ENCODE results near the gene CLASP1. TPM values are rescaled to one million over a fixed set of nuclear protein-coding genes. Genes with fewer than 3 reads are reported as not detected.
"Not testable (repeated sequence)": the region's sequence is repeated elsewhere in the genome, so short reads cannot be mapped to it uniquely, and the experiment has no call there.

Gene CLASP1
- total and polyA plus RNA-seq, 8 donors, result 5.7 to 188 (median 20.8) TPM

DNA sequence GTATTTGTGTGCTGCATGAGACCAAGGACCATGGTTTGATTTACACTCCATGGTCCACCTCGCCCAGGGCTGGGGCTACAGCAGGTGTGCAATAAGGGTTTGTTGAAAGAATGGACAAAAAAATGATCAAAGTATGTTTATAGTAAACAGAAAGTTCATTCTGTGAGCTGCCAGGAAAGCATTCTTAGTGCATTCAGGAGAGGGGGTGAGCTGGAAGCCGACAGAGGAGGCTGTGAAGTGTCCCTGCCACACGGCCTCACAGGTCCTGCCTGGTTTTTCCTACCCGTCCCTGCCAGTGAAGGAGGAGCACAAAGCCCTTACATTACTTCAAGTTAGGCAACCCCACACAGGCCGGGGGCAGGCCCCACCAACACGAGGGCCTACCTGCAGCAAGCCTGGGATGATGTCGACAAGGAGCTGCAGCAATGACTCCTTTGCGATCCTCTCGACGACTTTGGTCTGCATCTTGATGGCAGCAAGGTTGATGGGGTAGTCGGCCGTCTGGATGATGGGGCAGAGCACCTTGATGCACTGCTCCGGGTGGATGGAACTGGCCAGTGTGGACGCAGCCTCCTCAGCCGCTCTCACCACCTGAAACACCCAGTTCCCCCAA lies 301.0 kb downstream of the CLASP1 start:
- no peak for TF ChIP-seq EP300 (IDR thresholded peaks at IDR 0.05)
- TF ChIP-seq POLR2A (IDR thresholded peaks at IDR 0.05), result no peak
- TF ChIP-seq, protein P1, sequence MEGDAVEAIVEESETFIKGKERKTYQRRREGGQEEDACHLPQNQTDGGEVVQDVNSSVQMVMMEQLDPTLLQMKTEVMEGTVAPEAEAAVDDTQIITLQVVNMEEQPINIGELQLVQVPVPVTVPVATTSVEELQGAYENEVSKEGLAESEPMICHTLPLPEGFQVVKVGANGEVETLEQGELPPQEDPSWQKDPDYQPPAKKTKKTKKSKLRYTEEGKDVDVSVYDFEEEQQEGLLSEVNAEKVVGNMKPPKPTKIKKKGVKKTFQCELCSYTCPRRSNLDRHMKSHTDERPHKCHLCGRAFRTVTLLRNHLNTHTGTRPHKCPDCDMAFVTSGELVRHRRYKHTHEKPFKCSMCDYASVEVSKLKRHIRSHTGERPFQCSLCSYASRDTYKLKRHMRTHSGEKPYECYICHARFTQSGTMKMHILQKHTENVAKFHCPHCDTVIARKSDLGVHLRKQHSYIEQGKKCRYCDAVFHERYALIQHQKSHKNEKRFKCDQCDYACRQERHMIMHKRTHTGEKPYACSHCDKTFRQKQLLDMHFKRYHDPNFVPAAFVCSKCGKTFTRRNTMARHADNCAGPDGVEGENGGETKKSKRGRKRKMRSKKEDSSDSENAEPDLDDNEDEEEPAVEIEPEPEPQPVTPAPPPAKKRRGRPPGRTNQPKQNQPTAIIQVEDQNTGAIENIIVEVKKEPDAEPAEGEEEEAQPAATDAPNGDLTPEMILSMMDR (IDR thresholded peaks at IDR 0.05), result no peak
- no peak for TF ChIP-seq POLR2AphosphoS5 (IDR thresholded peaks at IDR 0.05)
- Histone ChIP-seq H3K27ac (no peak overlapping the region), H3K9me3 (no peaks in the 10 kb centered on the region), H3K36me3 (peaks cover 72 to 100% (median 100%) of the 10 kb centered on the region in 4 donors), H3K27me3 (no peaks in the 10 kb centered on the region), H3K4me3 (no peak overlapping the region), H3K4me1 (no peaks in the 10 kb centered on the region)
- 89 to 95% (median 91%) methylated on average over 14 to 15 of the region's 15 CpGs for WGBS, 5 donors
- intact Hi-C loops (cut with DNase I; ENCODE audit: low total_unique reads), result no loop called here
- DNase-seq, result no peak

DNA sequence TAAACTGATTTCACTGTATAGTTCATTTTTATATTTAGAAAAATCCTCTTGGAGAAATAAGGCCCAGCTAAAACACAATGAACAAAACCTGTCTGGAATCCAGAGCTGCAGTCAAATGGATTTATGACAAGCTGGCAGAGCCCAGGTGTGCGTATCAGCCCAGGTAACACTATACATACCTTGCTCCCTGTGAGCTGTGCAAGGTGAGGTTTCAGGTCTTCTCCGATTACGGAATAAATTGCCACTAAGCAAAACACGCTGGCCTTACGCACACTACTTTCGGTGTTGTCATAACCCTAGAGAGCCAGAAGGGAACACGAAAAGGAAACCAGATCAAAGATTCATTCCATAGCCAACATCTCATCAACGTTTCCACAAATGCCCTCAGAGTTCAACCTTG lies 302.4 kb downstream of the CLASP1 start:
- DNase-seq, result no peak
- no peak overlapping the region for H3K27ac ChIP-seq
- intact Hi-C loops (cut with DNase I; ENCODE audit: low total_unique reads), result no loop called here

DNA sequence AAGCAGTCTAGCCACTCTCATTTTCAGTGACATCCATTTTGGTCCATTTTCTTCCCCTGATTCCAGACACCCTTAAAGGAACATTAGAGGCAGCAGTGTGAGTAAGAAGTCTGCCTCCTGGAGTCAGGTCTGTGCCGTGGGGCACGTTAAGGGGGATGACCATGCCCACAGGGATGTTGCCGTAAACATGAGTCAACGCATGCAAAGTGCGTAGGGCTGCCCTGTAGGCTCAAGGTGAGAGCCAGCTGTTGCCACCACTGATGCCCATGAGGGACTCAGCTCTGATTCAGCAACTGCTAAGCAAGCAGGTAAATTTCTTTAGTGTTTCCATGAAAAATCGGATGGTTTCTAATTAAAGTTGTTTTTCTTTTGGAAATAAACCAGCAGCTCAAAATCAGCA lies 302.9 kb downstream of the CLASP1 start:
- H3K9me3 ChIP-seq, result no peaks in the 10 kb centered on the region
- intact Hi-C loops (cut with DNase I; ENCODE audit: low total_unique reads), result no loop called here
- TF ChIP-seq POLR2AphosphoS5 (IDR thresholded peaks at IDR 0.05) (no peak), POLR2A (IDR thresholded peaks at IDR 0.05) (no peak), EP300 (IDR thresholded peaks at IDR 0.05) (no peak)
- TF ChIP-seq, protein P1 (IDR thresholded peaks at IDR 0.05), result no peak
- DNase-seq, result no peak
- no peaks in the 10 kb centered on the region for H3K27me3 ChIP-seq
- H3K36me3 ChIP-seq, result peaks cover 60 to 100% (median 97%) of the 10 kb centered on the region in 4 donors
- no peak overlapping the region for H3K4me3 ChIP-seq
- peaks cover 0 to 6% (median 0%) of the 10 kb centered on the region in 4 donors for H3K4me1 ChIP-seq
- WGBS, 5 donors, result 90 to 92% (median 90%) methylated on average over 6 of the region's 6 CpGs
- no peak overlapping the region for H3K27ac ChIP-seq

More for the DNA sequence above, 302.4 kb downstream of the CLASP1 start:
- H3K4me1 ChIP-seq, result peaks cover 0 to 6% (median 0%) of the 10 kb centered on the region in 4 donors
- peaks cover 64 to 100% (median 100%) of the 10 kb centered on the region in 4 donors for H3K36me3 ChIP-seq
- H3K9me3 ChIP-seq, result no peaks in the 10 kb centered on the region
- no peak for TF ChIP-seq EP300 (IDR thresholded peaks at IDR 0.05)
- H3K27me3 ChIP-seq, result no peaks in the 10 kb centered on the region
- 89 to 91% (median 90%) methylated on average over 8 of the region's 8 CpGs for WGBS, 5 donors
- H3K4me3 ChIP-seq, result no peak overlapping the region

DNA sequence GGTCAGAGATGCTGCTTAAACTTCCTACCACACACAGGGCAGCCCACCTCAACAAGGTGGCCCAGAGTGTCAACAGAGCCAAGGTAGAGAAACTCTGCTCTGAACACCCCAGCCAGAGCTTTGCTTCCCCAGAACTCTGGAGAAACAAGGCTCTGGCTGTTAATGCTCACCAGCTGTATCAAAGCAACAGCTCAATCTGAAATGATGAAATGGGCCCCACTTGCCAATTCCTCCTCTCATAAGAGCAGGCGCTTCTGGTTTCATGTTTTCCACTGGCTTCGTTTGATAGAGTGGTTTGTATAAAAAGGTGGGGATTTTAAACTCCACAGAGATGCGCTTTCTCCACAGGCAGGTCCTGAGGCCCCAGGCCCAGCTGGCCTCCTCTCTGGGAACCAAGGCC lies 303.4 kb downstream of the CLASP1 start:
- intact Hi-C loops (cut with DNase I; ENCODE audit: low total_unique reads), result no loop called here
- Histone ChIP-seq H3K9me3 (no peaks in the 10 kb centered on the region), H3K4me3 (no peak overlapping the region), H3K27me3 (no peaks in the 10 kb centered on the region), H3K36me3 (peaks cover 57 to 100% (median 96%) of the 10 kb centered on the region in 4 donors), H3K4me1 (peaks cover 0 to 6% (median 0%) of the 10 kb centered on the region in 4 donors), H3K27ac (no peak overlapping the region)
- no peak for DNase-seq
- no peak for TF ChIP-seq POLR2A (IDR thresholded peaks at IDR 0.05)
- TF ChIP-seq EP300 (IDR thresholded peaks at IDR 0.05), result no peak
- TF ChIP-seq POLR2AphosphoS5 (IDR thresholded peaks at IDR 0.05), result no peak
- TF ChIP-seq, protein P1 (IDR thresholded peaks at IDR 0.05), result no peak
- WGBS, 5 donors, result 91 to 94% (median 91%) methylated on average over 3 of the region's 3 CpGs

DNA sequence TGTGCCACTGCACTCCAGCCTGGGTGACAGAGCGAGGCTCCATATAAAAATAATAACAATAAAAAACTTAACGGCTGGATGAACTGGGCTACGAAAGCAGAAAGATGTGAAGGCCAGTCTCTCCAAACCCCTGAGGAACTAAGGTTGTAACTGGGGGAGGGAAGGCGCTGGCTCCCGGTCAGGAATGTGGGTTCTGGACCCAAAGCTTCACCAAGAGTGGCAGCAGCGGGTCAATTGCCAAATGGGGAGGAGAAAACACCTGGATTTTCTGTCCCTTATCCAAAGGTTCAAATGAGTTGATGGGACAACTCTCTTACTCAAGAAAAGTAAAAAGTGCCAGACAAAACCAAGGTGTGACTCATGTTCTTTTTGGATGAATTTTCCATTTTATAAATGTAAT lies 304.2 kb downstream of the CLASP1 start:
- WGBS, 5 donors, result 96 to 99% (median 98%) methylated on average over 6 of the region's 6 CpGs
- Histone ChIP-seq H3K4me1 (peaks cover 0 to 6% (median 0%) of the 10 kb centered on the region in 4 donors), H3K27me3 (no peaks in the 10 kb centered on the region), H3K4me3 (no peak overlapping the region), H3K9me3 (no peaks in the 10 kb centered on the region), H3K27ac (no peak overlapping the region), H3K36me3 (peaks cover 61 to 100% (median 96%) of the 10 kb centered on the region in 4 donors)
- intact Hi-C loops (cut with DNase I; ENCODE audit: low total_unique reads), result no loop called here
- DNase-seq, result no peak
- TF ChIP-seq POLR2AphosphoS5 (IDR thresholded peaks at IDR 0.05) (no peak), POLR2A (IDR thresholded peaks at IDR 0.05) (no peak), EP300 (IDR thresholded peaks at IDR 0.05) (no peak)
- TF ChIP-seq, protein P1 (IDR thresholded peaks at IDR 0.05), result no peak

DNA sequence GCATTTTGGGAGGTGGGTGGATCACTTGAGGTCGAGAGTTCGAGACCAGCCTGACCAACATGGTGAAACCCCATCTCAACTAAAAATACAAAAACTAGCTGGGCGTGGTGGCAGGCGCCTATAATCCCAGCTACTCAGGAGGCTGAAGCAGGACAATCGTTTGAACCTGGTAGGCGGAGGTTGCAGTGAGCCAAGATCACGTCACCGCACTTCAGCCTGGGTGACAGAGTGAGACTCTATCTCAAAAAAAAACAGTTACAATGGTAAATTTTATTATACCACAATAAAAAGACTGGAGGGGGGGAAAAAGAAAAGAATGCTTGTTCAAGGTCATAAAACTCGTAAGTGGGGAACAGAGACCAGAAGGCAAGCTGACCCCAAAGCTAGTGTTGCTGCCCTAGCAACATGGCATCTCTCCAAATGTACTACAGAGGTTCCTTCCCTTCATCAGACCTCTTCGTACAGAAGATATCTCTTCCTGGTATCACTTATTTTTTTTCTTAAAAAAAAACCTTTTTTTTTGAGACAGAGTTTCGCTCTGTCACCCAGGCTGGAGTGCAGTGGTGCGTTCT lies 305.3 kb downstream of the CLASP1 start:
- H3K4me3 ChIP-seq; H3K4me1 ChIP-seq; H3K9me3 ChIP-seq; H3K27me3 ChIP-seq; DNase-seq; intact Hi-C loops (cut with DNase I; ENCODE audit: low total_unique reads); H3K27ac ChIP-seq: not testable (repeated sequence)
- H3K36me3 ChIP-seq, result peaks cover 58 to 100% (median 96%) of the 10 kb centered on the region in 4 donors
- WGBS, 5 donors, result 90 to 96% (median 95%) methylated on average over 12 of the region's 12 CpGs

Data from stomach (tissue), 9 donors.